ENCODE data around the gene NSUN6. TPM values are rescaled to one million over a fixed set of nuclear protein-coding genes. Genes with fewer than 3 reads are reported as not detected.

NSUN6 gene
- total RNA-seq, 1 donor from 2014 or later, result 12.8 TPM

Other genes starting within 250 kb of the NSUN6 start
- 14.4 and 15.2 TPM in 2 replicates for gene ARL5B, start 7.8 kb upstream of the NSUN6 start, total RNA-seq

All from activated T-helper 1 cell treated with anti-CD3 and anti-CD28 coated beads, Interleukin-12 subunit alpha, Interleukin-12 subunit beta, Interleukin-2, Interleukin-4 antibody, amounts not matched to agents 30 ng/mL and 10 ng/mL and 1 ng/mL, durations not matched to agents 14 hours and 24 hours and 36 hours (primary cell).